Loucy (cell line): ENCODE measurements around the gene PLCB3.

Experiments used
- CTCF ChIP-seq: fragments of 200-600 bp; sonication (generic); conservative IDR thresholded peaks from 2 replicates; pipeline ENCODE4 v1.5.1; 2014; ENCODE audit warnings: mild to moderate bottlenecking, antibody characterized with exemption, low read length
- EZH2phosphoT487 ChIP-seq: fragments of 200-600 bp; IDR thresholded peaks from 2 replicates; pipeline ENCODE4 v1.6.1; 2018; ENCODE audit warnings: antibody characterized with exemption, mild to moderate bottlenecking, moderate library complexity, borderline replicate concordance

GRCh38 chr11:64230985-64231365, 20.4 kb upstream of the PLCB3 start:
- no peak for TF ChIP-seq CTCF
- no peak for TF ChIP-seq EZH2phosphoT487
